Measurements from ENCODE around the gene TNF.

DNA sequence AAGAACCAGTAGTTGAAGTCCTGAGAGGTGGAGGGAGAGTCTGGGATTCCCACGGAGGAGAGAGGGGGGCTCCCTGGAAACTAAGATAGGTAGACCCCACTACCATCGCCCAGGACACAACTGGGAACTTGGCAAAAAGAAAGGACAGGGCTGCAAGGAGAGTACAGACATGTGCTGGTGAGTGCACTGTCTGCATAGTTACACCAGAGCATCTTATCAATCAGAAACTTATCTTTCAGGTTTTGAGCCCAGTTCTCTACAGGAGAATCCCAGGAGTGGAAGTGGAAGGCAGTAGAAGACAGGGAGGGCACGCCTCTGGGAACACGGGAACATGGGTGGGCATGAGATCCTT is 15.8 kb upstream of the TNF start:
- TF ChIP-seq CTCF (IDR thresholded peaks at IDR 0.05; ENCODE audit: insufficient read depth, low read length, poor library complexity, severe bottlenecking) (no peak), EZH2phosphoT487 (conservative IDR thresholded peaks at IDR 0.05; ENCODE audit: low read length) (no peak)
